GM23248 (cell line): ENCODE measurements around the gene ZBTB16. TPM values are rescaled to one million over a fixed set of nuclear protein-coding genes. Genes with fewer than 3 reads are reported as not detected.

ENCODE experiments used
- DNase-seq: peaks from one replicate; pipeline ENCODE4 v3.0.0-alpha.2; 2015
- H2AFZ ChIP-seq: fragments of 200-600 bp; sonication (generic); 2 replicates; pipeline ENCODE4 v1.6.1; 2016; ENCODE audit warnings: antibody characterized with exemption
- H3F3A ChIP-seq: fragments of 200-600 bp; sonication (generic); 2 replicates; pipeline ENCODE4 v1.6.1; 2016; ENCODE audit warnings: mild to moderate bottlenecking, antibody characterized with exemption, mixed run types; ENCODE audit not compliant: insufficient read depth
- H3K27ac ChIP-seq: fragments of 200-600 bp; sonication (generic); 2 replicates; pipeline ENCODE4 v1.5.1; 2016; ENCODE audit warnings: mild to moderate bottlenecking
- H3K27me3 ChIP-seq: fragments of 200-600 bp; sonication (generic); replicated peaks from 2 replicates; pipeline ENCODE4 v1.6.1; 2016; ENCODE audit warnings: mild to moderate bottlenecking; ENCODE audit not compliant: insufficient read depth
- H3K36me3 ChIP-seq: fragments of 200-600 bp; sonication (generic); 2 replicates; pipeline ENCODE4 v1.6.1; 2016; ENCODE audit warnings: low read depth, mild to moderate bottlenecking
- H3K4me1 ChIP-seq: fragments of 200-600 bp; sonication (generic); 2 replicates; pipeline ENCODE4 v1.6.1; 2016; ENCODE audit warnings: mild to moderate bottlenecking; ENCODE audit not compliant: insufficient read depth
- H3K4me2 ChIP-seq: fragments of 200-600 bp; sonication (generic); one replicate; pipeline ENCODE4 v1.6.1; 2016; ENCODE audit warnings: mild to moderate bottlenecking; ENCODE audit not compliant: unreplicated experiment
- H3K4me3 ChIP-seq: fragments of 200-600 bp; sonication (generic); 2 replicates; pipeline ENCODE4 v1.5.1; 2016; ENCODE audit warnings: mild to moderate bottlenecking
- H3K79me2 ChIP-seq: fragments of 200-600 bp; sonication (generic); 2 replicates; pipeline ENCODE4 v1.6.1; 2016; ENCODE audit warnings: mild to moderate bottlenecking; ENCODE audit not compliant: insufficient read depth
- H3K9ac ChIP-seq: fragments of 200-600 bp; sonication (generic); 2 replicates; pipeline ENCODE4 v1.6.1; 2016; ENCODE audit warnings: mild to moderate bottlenecking
- H3K9me2 ChIP-seq: fragments of 200-600 bp; sonication (generic); 2 replicates; pipeline ENCODE4 v1.6.1; 2016; ENCODE audit warnings: mixed run types, mild to moderate bottlenecking, moderate library complexity; ENCODE audit not compliant: insufficient read depth
- H3K9me3 ChIP-seq: fragments of 200-600 bp; sonication (generic); one replicate; pipeline ENCODE4 v1.6.1; 2017; ENCODE audit warnings: low read depth
- H4K20me1 ChIP-seq: fragments of 200-600 bp; sonication (generic); 2 replicates; pipeline ENCODE4 v1.6.0; 2016; ENCODE audit not compliant: insufficient read depth
- EZH2 ChIP-seq: fragments of 200-600 bp; sonication (generic); IDR thresholded peaks from 2 replicates; pipeline ENCODE4 v1.6.1; 2018; ENCODE audit warnings: antibody characterized with exemption, mild to moderate bottlenecking; ENCODE audit not compliant: insufficient read depth, poor library complexity, severe bottlenecking
- EZH2phosphoT487 ChIP-seq: fragments of 200-600 bp; sonication (generic); IDR thresholded peaks from 2 replicates; pipeline ENCODE4 v1.6.1; 2018; ENCODE audit warnings: antibody characterized with exemption, moderate library complexity, mild to moderate bottlenecking, low read depth; ENCODE audit not compliant: insufficient read depth
- WGBS, 2 experiments: methylation state at CpG; one replicate each; pipeline ENCODE4 v1.1.6; 2015 to 2017; ENCODE audit warnings: low lambda C conversion rate in 2 of 2, low coverage in 1 of 2; ENCODE audit errors: missing lambda C conversion rate in 2 of 2; 5-methylcytosine and 5-hydroxymethylcytosine counted together
- in situ Hi-C: fragments of 300-500 bp; cut with MboI; formaldehyde crosslinking; loops from 2 replicates; pipeline ENCODE4 v1.15.0; 2020
- polyA plus RNA-seq: library from polyadenylated mRNA; unstranded; fragments of >200 nt; fragmentation: Nextera tagmentation; extraction: Ambion mirVana; gene quantifications from 2 replicates; pipeline ENCODE4 v1.2.1, GENCODE V29; 2016
- total RNA-seq: library from RNA; depleted of rRNA; stranded (reverse); fragments of >200 nt; shearing (Covaris generic); gene quantifications from 2 replicates; pipeline ENCODE4 v1.2.3, GENCODE V29; 2014

ZBTB16 gene
- total and polyA plus RNA-seq, 2 experiments from 2014 or later, result not detected

- Histone ChIP-seq H3F3A (no peaks in the 10 kb centered on the region; the same call in 1 of the 2 replicates), H3K9me2 (no peaks in the 10 kb centered on the region), H3K9ac (no peak overlapping the region), H3K27ac (no peak overlapping the region), H3K79me2 (no peaks in the 10 kb centered on the region), H4K20me1 (no peaks in the 10 kb centered on the region), H3K36me3 (no peaks in the 10 kb centered on the region), H3K4me3 (no peak overlapping the region), H3K4me2 (no peak overlapping the region), H3K4me1 (0 out of 2 replicates have a peak, but pooled peaks cover 7% of the 10 kb centered on the region), H3K27me3 (peaks cover 19% of the 10 kb centered on the region), H3K9me3 (no peaks in the 10 kb centered on the region), H2AFZ (no peak overlapping the region)
- DNase-seq, result peak; percentile 29
- in situ Hi-C loops, result no loop called here
- TF ChIP-seq EZH2, result no peak
- TF ChIP-seq EZH2phosphoT487, result no peak
- 93 to 94% methylated on average over 3 of the region's 3 CpGs for WGBS, 2 experiments
Measured at GRCh38 chr11:114149689-114150407, 90.3 kb downstream of the ZBTB16 start.

- WGBS, 2 experiments, result 77 to 79% methylated on average over 6 of the region's 6 CpGs
- Histone ChIP-seq H3K4me2 (no peak overlapping the region), H3K27me3 (peaks cover 19% of the 10 kb centered on the region), H2AFZ (no peak overlapping the region), H3K27ac (no peak overlapping the region), H3K9me2 (no peaks in the 10 kb centered on the region), H3K9ac (no peak overlapping the region), H3K36me3 (no peaks in the 10 kb centered on the region), H3F3A (no peaks in the 10 kb centered on the region), H3K4me1 (0 out of 2 replicates have a peak, but pooled peaks cover 7% of the 10 kb centered on the region), H3K9me3 (no peaks in the 10 kb centered on the region), H3K79me2 (no peaks in the 10 kb centered on the region), H3K4me3 (no peak overlapping the region), H4K20me1 (no peaks in the 10 kb centered on the region)
- TF ChIP-seq EZH2 (no peak), EZH2phosphoT487 (no peak)
- in situ Hi-C loops, result no loop called here
- no peak for DNase-seq
Measured at GRCh38 chr11:114150671-114151070, 91.2 kb downstream of the ZBTB16 start.

- 72 to 85% methylated on average over 2 of the region's 2 CpGs for WGBS, 2 experiments
- no peak for TF ChIP-seq EZH2phosphoT487
- no peak for TF ChIP-seq EZH2
- peaks cover 19% of the 10 kb centered on the region for H3K27me3 ChIP-seq
Measured at GRCh38 chr11:114151631-114152030, 92.1 kb downstream of the ZBTB16 start.

GRCh38 chr11:114152162-114152561 lies 92.7 kb downstream of the ZBTB16 start:
- H3F3A ChIP-seq, result no peaks in the 10 kb centered on the region
- no peaks in the 10 kb centered on the region for H4K20me1 ChIP-seq
- no peak overlapping the region for H2AFZ ChIP-seq
- H3K9me3 ChIP-seq, result no peaks in the 10 kb centered on the region
- no peak overlapping the region for H3K4me2 ChIP-seq
- no peak overlapping the region for H3K9ac ChIP-seq
- in situ Hi-C loops, result no loop called here
- peaks cover 19% of the 10 kb centered on the region for H3K27me3 ChIP-seq
- WGBS, 2 experiments, result 64 to 73% methylated on average over 3 of the region's 3 CpGs
- no peaks in the 10 kb centered on the region for H3K79me2 ChIP-seq
- no peak for DNase-seq
- TF ChIP-seq EZH2phosphoT487 (no peak), EZH2 (no peak)
- H3K4me3 ChIP-seq, result no peak overlapping the region
- H3K36me3 ChIP-seq, result no peaks in the 10 kb centered on the region
- H3K9me2 ChIP-seq, result no peaks in the 10 kb centered on the region
- 0 out of 2 replicates have a peak, but pooled peaks cover 7% of the 10 kb centered on the region for H3K4me1 ChIP-seq
- H3K27ac ChIP-seq, result no peak overlapping the region

More at GRCh38 chr11:114151631-114152030, 92.1 kb downstream of the ZBTB16 start:
- H3K9me2 ChIP-seq, result no peaks in the 10 kb centered on the region
- no peak overlapping the region for H3K4me3 ChIP-seq
- H3K4me2 ChIP-seq, result no peak overlapping the region
- H3K27ac ChIP-seq, result no peak overlapping the region
- 0 out of 2 replicates have a peak, but pooled peaks cover 7% of the 10 kb centered on the region for H3K4me1 ChIP-seq
- no peaks in the 10 kb centered on the region for H3K36me3 ChIP-seq
- H2AFZ ChIP-seq, result no peak overlapping the region
- in situ Hi-C loops, result no loop called here
- H3K9ac ChIP-seq, result no peak overlapping the region
- H3K79me2 ChIP-seq, result no peaks in the 10 kb centered on the region
- no peak for DNase-seq
- no peaks in the 10 kb centered on the region for H3K9me3 ChIP-seq
- H4K20me1 ChIP-seq, result no peaks in the 10 kb centered on the region
- no peaks in the 10 kb centered on the region for H3F3A ChIP-seq
